ENCODE data around the gene ZFP36. TPM values are rescaled to one million over a fixed set of nuclear protein-coding genes. Genes with fewer than 3 reads are reported as not detected.

Gene ZFP36
- total RNA-seq, 1 experiment from 2014 or later, result 36.3 TPM

- peak in 1 of 2 experiments; percentile 28 for DNase-seq
- ChIA-PET CTCF (no interaction called here), POLR2A (ENCODE audit: unreplicated experiment) (interaction anchor here (0.6 to 0.7 kb wide), 2 partner anchors 401 to 1182 kb away, joined by 3 read pairs; no protein-coding TSS in a partner anchor)
- Histone ChIP-seq H3K27me3 (ENCODE audit: insufficient read depth, low read depth) (no peaks in the 10 kb centered on the region), H3K36me3 (ENCODE audit: low read depth) (peaks cover 17% of the 10 kb centered on the region), H3K4me3 (no peak overlapping the region), H3K27ac (no peak overlapping the region), H3F3A (ENCODE audit: insufficient read depth, low read depth) (peaks cover 32% of the 10 kb centered on the region), H3K79me2 (ENCODE audit: low read depth) (peaks cover 16% of the 10 kb centered on the region), H3K9me2 (ENCODE audit: insufficient read depth) (no peaks in the 10 kb centered on the region), H3K4me2 (no peak overlapping the region), H2AFZ (no peak overlapping the region), H3K9me3 (ENCODE audit: insufficient read depth, low read depth) (no peaks in the 10 kb centered on the region), H3K4me1 (replicated peaks; ENCODE audit: insufficient read depth) (peaks cover 31% of the 10 kb centered on the region), H4K20me1 (ENCODE audit: insufficient read depth) (peaks cover 7% of the 10 kb centered on the region)
- BruUV-seq (replicated peaks), result no TSS peak
- TF ChIP-seq EZH2 (IDR thresholded peaks at IDR 0.05; ENCODE audit: low read depth) (no peak), CTCF (conservative IDR thresholded peaks at IDR 0.05) (no peak)
- intact Hi-C loops (cut with micrococcal nuclease; ENCODE audit: unreplicated experiment), result no loop called here
Measured at GRCh38 chr19:39428283-39429112, 21.9 kb downstream of the ZFP36 start.

- TF ChIP-seq CTCF (conservative IDR thresholded peaks at IDR 0.05) (no peak), EZH2 (IDR thresholded peaks at IDR 0.05; ENCODE audit: low read depth) (no peak)
- CTCF ChIA-PET, result interaction anchor here (0.7 kb wide), 1 partner anchor 81 kb away, joined by 3 read pairs; no protein-coding TSS in a partner anchor
- H2AFZ ChIP-seq, result no peak overlapping the region
- peaks cover 38% of the 10 kb centered on the region for H3K79me2 ChIP-seq (ENCODE audit: low read depth)
- H3K27ac ChIP-seq, result peak overlapping the region; percentile 97
- H3K9me2 ChIP-seq (ENCODE audit: insufficient read depth), result no peaks in the 10 kb centered on the region
- no peaks in the 10 kb centered on the region for H3K9me3 ChIP-seq (ENCODE audit: insufficient read depth, low read depth)
- H3F3A ChIP-seq (ENCODE audit: insufficient read depth, low read depth), result peaks cover 52% of the 10 kb centered on the region
- peaks cover 45% of the 10 kb centered on the region for H3K4me1 ChIP-seq (replicated peaks; ENCODE audit: insufficient read depth)
- peaks cover 21% of the 10 kb centered on the region for H4K20me1 ChIP-seq (ENCODE audit: insufficient read depth)
- peak overlapping the region; percentile 68 for H3K4me2 ChIP-seq
- H3K27me3 ChIP-seq (ENCODE audit: insufficient read depth, low read depth), result no peaks in the 10 kb centered on the region
- POLR2A ChIA-PET (ENCODE audit: unreplicated experiment), result interaction anchor here (0.6 kb wide), 1 partner anchor 540 kb away, joined by 16 read pairs; no protein-coding TSS in a partner anchor
- H3K4me3 ChIP-seq, result peak overlapping the region; percentile 23; the same call in 1 of the 2 replicates
- H3K36me3 ChIP-seq (ENCODE audit: low read depth), result peaks cover 32% of the 10 kb centered on the region
- TSS peak; percentile 76 for BruUV-seq (replicated peaks)
- DNase-seq, result peak; percentile 80 to 100
- intact Hi-C loops (cut with micrococcal nuclease; ENCODE audit: unreplicated experiment), result loop anchor here (2.0 kb wide), 1 partner anchor 24 kb away; the partner anchor contains the start of gene ZFP36
Measured at GRCh38 chr19:39430675-39431593, 24.3 kb downstream of the ZFP36 start.

GRCh38 chr19:39432677-39433025, 26.0 kb downstream of the ZFP36 start:
- TF ChIP-seq EZH2 (IDR thresholded peaks at IDR 0.05; ENCODE audit: low read depth) (no peak), CTCF (conservative IDR thresholded peaks at IDR 0.05) (no peak)
- Histone ChIP-seq H3K9me2 (ENCODE audit: insufficient read depth) (no peaks in the 10 kb centered on the region), H3K4me2 (peak overlapping the region; percentile 96; the same call in 1 of the 2 replicates), H3K36me3 (ENCODE audit: low read depth) (peaks cover 32% of the 10 kb centered on the region), H3K79me2 (ENCODE audit: low read depth) (peaks cover 42% of the 10 kb centered on the region), H3K27me3 (ENCODE audit: insufficient read depth, low read depth) (no peaks in the 10 kb centered on the region), H3K4me3 (no peak overlapping the region), H3F3A (ENCODE audit: insufficient read depth, low read depth) (peaks cover 61% of the 10 kb centered on the region), H3K9me3 (ENCODE audit: insufficient read depth, low read depth) (no peaks in the 10 kb centered on the region), H3K4me1 (replicated peaks; ENCODE audit: insufficient read depth) (peaks cover 51% of the 10 kb centered on the region), H4K20me1 (ENCODE audit: insufficient read depth) (peaks cover 21% of the 10 kb centered on the region), H3K27ac (peak overlapping the region; percentile 97), H2AFZ (no peak overlapping the region)
- CTCF ChIA-PET, result interaction anchor here (0.6 to 0.8 kb wide), 3 partner anchors 69 to 437 kb away, joined by 3 read pairs; no protein-coding TSS in a partner anchor
- no peak for DNase-seq
- intact Hi-C loops (cut with micrococcal nuclease; ENCODE audit: unreplicated experiment), result no loop called here
- POLR2A ChIA-PET (ENCODE audit: unreplicated experiment), result interaction anchor here (0.6 kb wide), 1 partner anchor 86 kb away, joined by 3 read pairs; no protein-coding TSS in a partner anchor
- BruUV-seq (replicated peaks), result no TSS peak
